Measurements from ENCODE around the gene FUT3. TPM values are rescaled to one million over a fixed set of nuclear protein-coding genes. Genes with fewer than 3 reads are reported as not detected.

Gene FUT3
- total RNA-seq, 1 experiment from 2014 or later, result not detected

DNA sequence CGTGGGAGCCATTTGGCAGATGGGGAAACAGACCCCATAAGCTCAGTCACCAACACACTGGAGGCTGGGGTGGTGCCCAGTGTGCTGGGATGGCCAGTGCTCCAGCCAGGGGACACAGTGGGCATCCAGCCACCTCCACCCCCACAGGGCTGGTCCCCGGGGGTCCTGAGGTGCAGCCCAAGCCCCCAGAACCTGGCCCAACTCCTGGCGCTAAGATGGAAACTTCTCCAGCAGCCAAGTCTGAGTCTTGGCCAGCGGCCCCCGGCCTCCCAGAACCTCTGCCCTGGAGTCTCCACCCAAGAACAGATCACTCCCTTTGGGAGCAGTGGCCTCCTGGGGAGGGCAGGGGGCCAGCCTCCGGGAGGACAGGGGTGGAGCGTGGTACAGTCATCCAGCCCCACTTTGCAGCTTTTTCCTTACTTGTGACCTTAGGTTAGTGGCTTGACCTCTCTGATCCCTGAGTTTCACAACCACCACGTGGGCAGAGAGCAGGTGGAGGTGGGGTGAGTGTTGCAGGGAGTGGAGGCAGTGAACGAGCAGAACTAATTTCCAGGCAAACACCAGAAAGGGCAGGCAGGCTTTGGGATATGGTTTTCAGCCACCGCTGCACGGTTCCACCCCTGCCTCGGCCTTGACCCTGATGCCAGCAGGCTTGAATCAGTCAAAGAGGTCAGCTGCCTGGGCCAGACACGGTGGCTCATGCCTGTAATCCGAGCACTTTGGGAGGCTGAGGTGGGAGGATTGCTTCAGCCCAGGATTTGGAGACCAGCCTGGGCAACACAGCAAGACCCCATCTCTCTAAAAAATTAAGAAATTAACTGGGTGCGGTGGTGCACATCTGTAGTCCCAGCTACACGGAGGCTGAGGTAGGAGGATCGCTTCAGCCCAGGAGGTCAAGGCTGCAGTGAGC is 50.6 kb downstream of the FUT3 start:
- H3K18ac ChIP-seq (ENCODE audit: insufficient read length, low read depth, low read length), result no peak overlapping the region
- Mint-ChIP-seq H3K27ac (no peak overlapping the region), H3K36me3 (ENCODE audit: insufficient read depth in 1 of 3, low read depth in 3 of 3) (peaks cover 0 to 4% (median 0%) of the 10 kb centered on the region in 3 experiments; a peak in 2 of 7 replicates)

More for the DNA sequence above, 50.6 kb downstream of the FUT3 start:
- H3K56ac ChIP-seq (ENCODE audit: insufficient read length, low read depth, low read length), result no peak overlapping the region
- no peak overlapping the region for H2BK12ac ChIP-seq (ENCODE audit: insufficient read length, low read depth, low read length)
- no peak overlapping the region for H3K9ac ChIP-seq (ENCODE audit: extremely low read depth, insufficient read length, low read length)
- H3T11ph ChIP-seq (ENCODE audit: low read length), result no peak overlapping the region
- no CpG with 5 or more reads among the region's 17 CpGs for WGBS (ENCODE audit: extremely low coverage, insufficient read length, low lambda C conversion rate)
- H3K27me3 ChIP-seq (ENCODE audit: insufficient read depth, low read length), result no peaks in the 10 kb centered on the region; the same call in 1 of the 2 replicates
- no peak overlapping the region for H2BK5ac ChIP-seq (ENCODE audit: insufficient read length, low read length)
- H3K4me2 ChIP-seq (ENCODE audit: insufficient read depth, insufficient read length, low read length), result no peak overlapping the region
- H3K27ac ChIP-seq (ENCODE audit: insufficient read length, low read depth, low read length), result no peak overlapping the region
- TF ChIP-seq, protein P1, sequence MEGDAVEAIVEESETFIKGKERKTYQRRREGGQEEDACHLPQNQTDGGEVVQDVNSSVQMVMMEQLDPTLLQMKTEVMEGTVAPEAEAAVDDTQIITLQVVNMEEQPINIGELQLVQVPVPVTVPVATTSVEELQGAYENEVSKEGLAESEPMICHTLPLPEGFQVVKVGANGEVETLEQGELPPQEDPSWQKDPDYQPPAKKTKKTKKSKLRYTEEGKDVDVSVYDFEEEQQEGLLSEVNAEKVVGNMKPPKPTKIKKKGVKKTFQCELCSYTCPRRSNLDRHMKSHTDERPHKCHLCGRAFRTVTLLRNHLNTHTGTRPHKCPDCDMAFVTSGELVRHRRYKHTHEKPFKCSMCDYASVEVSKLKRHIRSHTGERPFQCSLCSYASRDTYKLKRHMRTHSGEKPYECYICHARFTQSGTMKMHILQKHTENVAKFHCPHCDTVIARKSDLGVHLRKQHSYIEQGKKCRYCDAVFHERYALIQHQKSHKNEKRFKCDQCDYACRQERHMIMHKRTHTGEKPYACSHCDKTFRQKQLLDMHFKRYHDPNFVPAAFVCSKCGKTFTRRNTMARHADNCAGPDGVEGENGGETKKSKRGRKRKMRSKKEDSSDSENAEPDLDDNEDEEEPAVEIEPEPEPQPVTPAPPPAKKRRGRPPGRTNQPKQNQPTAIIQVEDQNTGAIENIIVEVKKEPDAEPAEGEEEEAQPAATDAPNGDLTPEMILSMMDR (conservative IDR thresholded peaks at IDR 0.05), result no peak
- H4K20me1 ChIP-seq (ENCODE audit: control insufficient read depth, insufficient read depth, insufficient read length), result no peaks in the 10 kb centered on the region
- DNase-seq, result no peak
- H2AK5ac ChIP-seq (ENCODE audit: insufficient read length, low read length), result no peak overlapping the region
- H3K9me3 ChIP-seq (ENCODE audit: control insufficient read depth, low read depth, low read length), result no peaks in the 10 kb centered on the region
- no peak overlapping the region for H4K91ac ChIP-seq (ENCODE audit: insufficient read length, low read depth, low read length)
- no peaks in the 10 kb centered on the region for H3K79me2 ChIP-seq (ENCODE audit: insufficient read depth, low read length)
- no peaks in the 10 kb centered on the region for H3K4me1 ChIP-seq (ENCODE audit: insufficient read depth, low read length)
- H2AFZ ChIP-seq (ENCODE audit: low read length), result no peak overlapping the region
- no peak overlapping the region for H2BK15ac ChIP-seq (ENCODE audit: low read depth, low read length)
- peaks cover 6% of the 10 kb centered on the region for H3K23me2 ChIP-seq (ENCODE audit: insufficient read length, low read depth, low read length, poor library complexity, severe bottlenecking)
- H3K14ac ChIP-seq (ENCODE audit: insufficient read depth, low read length), result no peak overlapping the region
- H3K4me3 Mint-ChIP-seq, result no peak overlapping the region
- H3K4ac ChIP-seq (ENCODE audit: low read depth, low read length), result no peak overlapping the region
- no peak overlapping the region for H3K23ac ChIP-seq (ENCODE audit: insufficient read length, low read depth, low read length)
- peaks cover 47% of the 10 kb centered on the region for H3K27me3 Mint-ChIP-seq (ENCODE audit: low read depth)
- no peak overlapping the region for H2BK20ac ChIP-seq (ENCODE audit: low read depth, low read length, poor library complexity, severe bottlenecking)
- no peak overlapping the region for H2BK120ac ChIP-seq (ENCODE audit: low read depth, low read length, poor library complexity, severe bottlenecking)
- H4K8ac ChIP-seq (replicated peaks; ENCODE audit: insufficient read length, low read depth, low read length), result no peak overlapping the region
- no peak overlapping the region for H4K5ac ChIP-seq (ENCODE audit: insufficient read length, low read depth, low read length)
- peaks cover 6 to 18% of the 10 kb centered on the region in 2 experiments for H3K4me1 Mint-ChIP-seq
- H3K9me3 Mint-ChIP-seq, result peaks cover 0 to 4% of the 10 kb centered on the region in 2 experiments; a peak in 3 of 5 replicates
- H3K79me1 ChIP-seq (ENCODE audit: insufficient read depth, low read depth, low read length, poor library complexity, severe bottlenecking), result no peaks in the 10 kb centered on the region

Measured in H9 (cell line).